ENCODE data around the gene AK9. TPM values are rescaled to one million over a fixed set of nuclear protein-coding genes. Genes with fewer than 3 reads are reported as not detected.
A peak's percentile ranks its signal among the peaks of the same experiment; 100 is the strongest.

Gene AK9
- total RNA-seq, 1 donor from 2014 or later = 4.2 TPM

DNA sequence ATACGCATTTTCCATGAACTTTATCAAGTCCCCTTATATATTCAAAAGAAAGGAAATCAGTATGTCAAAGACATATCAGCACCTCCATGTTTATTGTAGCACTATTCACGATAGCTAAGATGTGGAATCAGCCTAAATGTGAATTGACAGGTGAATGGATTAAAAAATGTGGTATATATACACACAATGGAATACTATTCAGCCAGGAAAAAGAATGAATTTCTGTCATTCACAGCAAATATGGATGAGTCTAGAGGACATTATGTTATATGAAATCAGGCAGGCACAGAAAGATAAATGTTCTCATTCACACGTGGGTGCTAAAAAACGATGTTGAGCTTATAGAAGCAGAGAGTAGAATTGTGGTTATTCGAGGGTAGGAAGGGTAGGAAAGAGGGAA is 5.4 kb upstream of the AK9 start:
- no peak for DNase-seq (ENCODE audit: low read depth in 2 of 2)

DNA sequence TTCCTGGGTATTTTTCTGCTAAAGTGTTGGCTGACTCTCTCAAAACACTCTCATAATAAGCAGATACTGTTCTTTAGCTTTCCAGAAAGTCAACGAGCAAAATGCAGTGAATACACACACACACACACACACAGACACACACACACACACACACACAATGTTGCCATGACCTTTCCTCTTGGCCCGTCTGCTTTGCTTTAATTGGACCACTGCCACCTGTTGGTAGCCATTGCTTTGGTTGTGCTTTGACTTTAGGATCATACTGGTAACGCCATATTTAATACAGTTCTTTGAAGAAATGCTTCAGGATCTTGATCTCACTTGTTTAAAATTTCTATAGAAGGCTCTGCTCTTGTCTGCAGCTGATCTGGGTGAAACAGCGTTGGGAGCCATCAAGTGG is 4.5 kb upstream of the AK9 start:
- DNase-seq (ENCODE audit: low read depth in 2 of 2) = peak; percentile 56 to 63

GRCh38 chr6:109693111-109693510 is 2.1 kb upstream of the AK9 start:
- no peak for DNase-seq (ENCODE audit: low read depth in 2 of 2)

DNA sequence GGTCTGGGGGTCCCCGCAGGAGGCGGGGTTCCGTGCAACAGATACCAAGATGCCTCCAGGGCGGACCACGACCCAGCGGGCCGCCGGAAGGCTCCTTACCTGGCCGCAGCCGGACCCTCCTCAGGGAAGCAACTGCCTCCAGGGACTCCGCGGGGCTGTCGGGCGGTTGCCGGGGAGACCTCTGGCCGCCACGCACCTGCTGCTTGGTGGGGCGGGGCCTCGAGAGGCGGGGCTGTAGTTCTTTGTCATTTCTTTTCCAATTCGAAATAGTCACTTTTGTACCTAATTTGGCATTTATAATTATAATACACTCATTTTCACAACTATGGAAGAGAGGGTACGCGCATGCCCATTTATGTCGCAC is 647 bp downstream of the AK9 start:
- peak; percentile 34 to 48 for DNase-seq (ENCODE audit: low read depth in 2 of 2)

GRCh38 chr6:109687271-109687761 is 3.7 kb downstream of the AK9 start:
- DNase-seq (ENCODE audit: low read depth in 2 of 2) = peak in 1 of 2 donors; percentile 71

GRCh38 chr6:109686566-109687265 is 4.3 kb downstream of the AK9 start:
- no peak for DNase-seq (ENCODE audit: low read depth in 2 of 2)

DNA sequence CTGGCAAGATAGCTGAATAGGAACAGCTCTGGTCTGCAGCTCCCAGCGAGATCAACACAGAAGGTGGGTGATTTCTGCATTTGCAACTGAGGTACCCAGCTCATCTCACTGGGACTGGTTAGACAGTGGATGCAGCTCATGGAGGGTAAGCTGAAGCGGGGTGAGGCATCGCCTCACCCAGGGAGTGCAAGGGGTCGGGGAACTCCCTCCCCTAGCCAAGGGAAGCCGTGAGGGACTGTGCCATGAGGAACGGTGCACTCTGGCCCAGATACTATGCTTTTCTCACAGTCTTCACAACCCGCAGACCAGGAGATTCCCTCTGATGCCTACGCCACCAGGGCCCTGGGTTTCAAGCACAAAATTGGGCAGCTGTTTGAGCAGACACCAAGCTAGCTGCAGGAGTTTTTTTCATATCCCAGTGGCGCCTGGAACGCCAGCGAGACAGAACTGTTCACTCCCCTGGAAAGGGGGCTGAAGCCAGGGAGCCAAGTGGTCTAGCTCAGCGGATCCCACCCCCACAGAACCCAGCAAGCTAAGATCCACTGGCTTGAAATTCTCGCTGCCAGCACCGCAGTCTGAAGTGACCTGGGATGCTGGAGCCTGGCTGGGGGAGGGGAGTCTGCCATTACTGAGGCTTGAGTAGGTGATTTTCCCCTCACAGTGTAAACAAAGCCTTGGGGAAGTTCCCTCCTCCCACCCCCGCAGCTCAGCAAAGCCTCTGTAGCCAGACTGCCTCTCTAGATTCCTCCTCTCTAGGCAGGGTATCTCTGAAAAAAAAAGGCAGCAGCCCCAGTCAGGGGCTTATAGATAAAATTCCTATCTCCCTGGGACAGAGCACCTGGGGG is 12.1 kb downstream of the AK9 start:
- peak in 1 of 2 donors; percentile 45 for DNase-seq (ENCODE audit: low read depth in 2 of 2)

- DNase-seq (ENCODE audit: low read depth in 2 of 2) = no peak
Measured at GRCh38 chr6:109678240-109678639, 12.8 kb downstream of the AK9 start.

DNA sequence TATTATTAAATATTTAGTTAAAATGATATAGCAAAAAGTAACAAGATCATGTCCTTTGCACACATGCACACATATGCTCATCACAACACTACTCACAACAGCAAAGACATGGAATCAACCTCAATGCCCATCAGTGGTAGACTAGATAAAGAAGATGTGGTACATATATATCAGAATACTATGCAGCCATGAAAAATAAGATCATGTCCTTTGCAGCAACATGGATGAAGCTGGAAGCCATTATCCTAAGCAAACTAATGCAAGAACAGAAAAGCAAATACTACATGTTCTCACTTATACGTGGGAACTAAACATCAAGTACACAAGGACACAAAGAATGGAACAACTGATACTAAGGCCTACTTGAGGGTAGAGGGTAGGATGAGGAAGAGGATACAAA is 14.3 kb downstream of the AK9 start:
- no peak for DNase-seq (ENCODE audit: low read depth in 2 of 2)

DNA sequence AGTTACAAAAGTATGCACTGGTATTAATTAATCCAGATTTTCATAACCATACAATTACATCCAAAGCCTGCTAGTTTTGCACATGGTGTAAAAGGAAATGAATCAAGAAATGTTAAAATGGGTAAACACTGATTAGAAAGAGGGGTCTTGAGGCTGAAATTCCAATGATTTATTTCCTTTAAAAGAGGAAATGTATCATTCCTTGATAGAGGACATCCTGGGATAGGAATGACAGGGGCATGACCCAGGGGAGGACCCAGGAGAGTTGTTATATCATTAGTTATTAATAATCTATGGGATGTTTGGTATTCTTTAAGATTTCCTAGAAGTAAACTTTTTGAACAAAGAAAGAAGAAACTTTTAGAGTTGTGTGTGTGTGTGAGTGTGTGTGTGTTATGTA is 18.2 kb downstream of the AK9 start:
- DNase-seq (ENCODE audit: low read depth in 2 of 2) = peak; percentile 12 to 69

GRCh38 chr6:109672175-109672574 is 18.8 kb downstream of the AK9 start:
- DNase-seq (ENCODE audit: low read depth in 2 of 2) = peak in 1 of 2 donors; percentile 38

DNA sequence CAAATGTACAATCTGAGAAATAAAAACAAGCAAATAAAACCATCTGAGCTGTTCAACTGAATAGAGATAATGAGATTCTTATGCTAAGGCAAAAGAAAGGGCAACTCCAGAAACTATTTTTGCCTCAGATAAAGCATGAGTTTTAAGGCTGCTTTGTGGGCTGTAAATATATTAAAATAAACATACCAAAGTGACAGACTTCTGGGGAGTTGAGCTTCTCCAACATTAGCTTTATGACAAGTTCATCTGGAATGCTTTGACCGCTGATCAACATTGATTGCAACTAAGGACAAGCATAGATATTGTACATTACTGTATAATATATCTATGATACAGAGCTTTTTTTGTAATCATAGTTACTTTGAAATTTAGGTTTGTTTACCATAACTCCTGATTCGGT is 19.3 kb downstream of the AK9 start:
- DNase-seq (ENCODE audit: low read depth in 2 of 2) = peak in 1 of 2 donors; percentile 26

GRCh38 chr6:109669811-109670210 is 21.2 kb downstream of the AK9 start:
- DNase-seq (ENCODE audit: low read depth in 2 of 2) = peak in 1 of 2 donors; percentile 64

GRCh38 chr6:109662192-109662591 is 28.8 kb downstream of the AK9 start:
- peak in 1 of 2 donors; percentile 47 for DNase-seq (ENCODE audit: low read depth in 2 of 2)

GRCh38 chr6:109660526-109661320 is 30.3 kb downstream of the AK9 start:
- no peak for DNase-seq (ENCODE audit: low read depth in 2 of 2)

GRCh38 chr6:109655761-109656262 is 35.2 kb downstream of the AK9 start:
- DNase-seq (ENCODE audit: low read depth in 2 of 2) = no peak

DNA sequence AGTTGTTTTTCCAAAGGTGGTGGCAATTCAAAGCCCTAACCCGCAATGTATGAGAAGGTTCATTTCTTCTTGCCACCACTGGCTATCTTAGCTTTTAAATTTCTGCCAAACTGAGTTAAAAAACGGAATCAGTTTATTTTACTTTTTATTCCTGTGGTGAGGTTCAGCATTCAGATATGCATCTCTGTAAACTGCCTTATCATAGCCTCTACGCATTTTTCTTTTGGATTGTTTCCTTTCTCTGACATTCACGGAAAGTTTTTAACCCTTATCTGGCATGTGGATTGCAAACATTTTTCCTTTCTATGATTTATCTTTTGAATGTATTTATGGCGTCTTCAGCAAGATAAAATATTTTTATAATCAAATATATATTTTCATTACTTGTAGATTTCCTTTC is 37.7 kb downstream of the AK9 start:
- DNase-seq (ENCODE audit: low read depth in 2 of 2) = no peak

GRCh38 chr6:109644131-109644530 is 46.9 kb downstream of the AK9 start:
- DNase-seq (ENCODE audit: low read depth in 2 of 2) = no peak

GRCh38 chr6:109632405-109632804 is 58.6 kb downstream of the AK9 start:
- no peak for DNase-seq (ENCODE audit: low read depth in 2 of 2)

GRCh38 chr6:109631403-109631802 is 59.6 kb downstream of the AK9 start:
- DNase-seq (ENCODE audit: low read depth in 2 of 2) = no peak

- DNase-seq (ENCODE audit: low read depth in 2 of 2) = no peak
Measured at GRCh38 chr6:109628158-109629000, 62.6 kb downstream of the AK9 start.
